GM21367 (cell line): ENCODE data around the gene ARGFX.
"Not testable (repeated sequence)": the region's sequence is repeated elsewhere in the genome, so short reads cannot be mapped to it uniquely, and the experiment has no call there.

Source experiments
- ATAC-seq: cut with Tn5 transposase; IDR thresholded peaks from one replicate; pipeline ENCODE4 v1.9.1; 2021; ENCODE audit not compliant: unreplicated experiment

Gene ARGFX

GRCh38 chr3:121598564-121598963, 30.8 kb downstream of the ARGFX start:
- no peak for ATAC-seq

- ATAC-seq = not testable (repeated sequence)
Measured at GRCh38 chr3:121599900-121600299, 32.2 kb downstream of the ARGFX start.

- ATAC-seq = no peak
Measured at GRCh38 chr3:121601212-121601812, 33.6 kb downstream of the ARGFX start.

- no peak for ATAC-seq
Measured at GRCh38 chr3:121604759-121605158, 37.0 kb downstream of the ARGFX start.

- no peak for ATAC-seq
Measured at GRCh38 chr3:121606106-121606505, 38.4 kb downstream of the ARGFX start.
